HFF-Myc (cell line): ENCODE results near the gene IQCE.

Source experiments
- DNase-seq: peaks from one replicate; pipeline ENCODE4 v3.0.0-alpha.2; 2011; ENCODE audit warnings: low read depth; ENCODE audit errors: extremely low read depth
- H3K4me3 ChIP-seq: replicated peaks from 2 replicates; pipeline ENCODE4 v1.5.1; 2011; ENCODE audit warnings: low read depth, mild to moderate bottlenecking, control low read depth, low read length
- CTCF ChIP-seq: IDR thresholded peaks from 2 replicates; pipeline ENCODE4 v1.5.1; 2012; ENCODE audit warnings: mild to moderate bottlenecking, low read depth, low read length, control low read depth; ENCODE audit errors: missing control alignments

The IQCE gene

GRCh38 chr7:2611922-2612321 is 53.1 kb downstream of the IQCE start:
- DNase-seq: no peak
- no peak overlapping the region for H3K4me3 ChIP-seq
- no peak for TF ChIP-seq CTCF

- DNase-seq: no peak
- TF ChIP-seq CTCF: no peak
- H3K4me3 ChIP-seq: no peak overlapping the region
Measured at GRCh38 chr7:2612445-2613097, 53.8 kb downstream of the IQCE start.

GRCh38 chr7:2613098-2613930 is 54.5 kb downstream of the IQCE start:
- no peak overlapping the region for H3K4me3 ChIP-seq
- no peak for TF ChIP-seq CTCF
- no peak for DNase-seq

- no peak for TF ChIP-seq CTCF
- no peak overlapping the region for H3K4me3 ChIP-seq
- no peak for DNase-seq
Measured at GRCh38 chr7:2613931-2614600, 55.3 kb downstream of the IQCE start.

GRCh38 chr7:2614631-2615330 is 56.0 kb downstream of the IQCE start:
- TF ChIP-seq CTCF: no peak
- H3K4me3 ChIP-seq: no peak overlapping the region
- no peak for DNase-seq
